ENCODE measurements around the gene DHX29.

DHX29 gene

DNA sequence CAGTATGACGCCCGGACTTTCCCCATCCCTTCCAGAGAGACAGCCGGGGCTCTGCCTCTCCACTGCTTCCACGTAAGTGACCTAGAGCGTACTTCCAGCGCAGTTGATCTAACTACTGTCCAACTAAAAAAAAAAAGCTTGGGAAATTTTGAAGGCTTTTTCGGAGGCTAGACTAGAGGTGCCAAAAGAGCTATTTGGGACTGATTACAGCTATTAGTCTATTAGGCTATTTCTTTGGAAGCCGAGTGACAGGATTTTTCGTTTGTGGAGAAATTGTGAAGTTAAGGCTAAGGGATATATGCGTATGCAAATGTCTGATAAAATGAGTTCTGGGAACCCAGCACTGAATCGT lies 75.6 kb downstream of the DHX29 start:
- DNase-seq (ENCODE audit: low read depth) = no peak

DNA sequence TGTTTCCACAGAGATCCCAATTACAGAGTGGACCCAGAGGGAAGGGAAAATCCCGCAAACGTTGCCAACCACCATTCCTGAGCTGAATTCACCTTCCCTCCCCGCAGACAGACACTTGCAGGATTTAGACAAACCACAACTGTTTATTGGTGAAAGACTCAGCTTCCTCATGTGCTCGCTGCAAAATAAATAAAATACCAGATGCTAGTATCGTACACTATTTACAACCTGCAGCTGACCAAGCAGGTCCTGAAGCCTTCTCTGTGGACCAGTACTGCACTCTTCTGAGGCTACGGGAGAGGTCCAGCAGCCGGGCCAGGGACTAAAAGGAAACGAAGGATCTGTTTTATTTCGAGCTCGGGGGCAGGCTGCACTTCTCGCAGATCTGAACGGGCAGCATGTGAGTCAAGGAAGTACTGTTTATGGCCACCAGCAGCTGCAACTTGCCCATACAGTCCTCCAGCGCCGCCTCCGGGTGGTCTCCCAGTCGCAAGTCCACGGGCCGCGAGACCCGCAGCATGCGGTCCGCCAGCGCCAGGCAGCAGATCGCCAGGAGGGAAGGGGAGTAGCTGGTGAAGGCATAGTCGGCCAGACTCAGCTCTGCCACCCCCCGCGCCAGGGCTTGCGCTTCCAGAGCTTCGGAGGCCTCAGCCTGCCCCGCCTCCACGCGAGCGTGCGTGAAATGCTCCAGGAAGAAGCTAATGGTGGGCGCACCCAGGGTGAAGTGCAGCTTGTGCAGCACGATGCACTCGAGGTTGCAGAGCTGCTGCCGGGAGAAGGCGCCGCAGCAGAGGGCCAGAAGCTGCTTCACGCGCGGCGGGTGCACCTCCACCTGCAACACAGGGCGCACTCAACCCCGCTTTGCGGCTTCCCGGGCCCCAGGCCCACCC lies 76.2 kb downstream of the DHX29 start:
- DNase-seq (ENCODE audit: low read depth) = no peak

DNA sequence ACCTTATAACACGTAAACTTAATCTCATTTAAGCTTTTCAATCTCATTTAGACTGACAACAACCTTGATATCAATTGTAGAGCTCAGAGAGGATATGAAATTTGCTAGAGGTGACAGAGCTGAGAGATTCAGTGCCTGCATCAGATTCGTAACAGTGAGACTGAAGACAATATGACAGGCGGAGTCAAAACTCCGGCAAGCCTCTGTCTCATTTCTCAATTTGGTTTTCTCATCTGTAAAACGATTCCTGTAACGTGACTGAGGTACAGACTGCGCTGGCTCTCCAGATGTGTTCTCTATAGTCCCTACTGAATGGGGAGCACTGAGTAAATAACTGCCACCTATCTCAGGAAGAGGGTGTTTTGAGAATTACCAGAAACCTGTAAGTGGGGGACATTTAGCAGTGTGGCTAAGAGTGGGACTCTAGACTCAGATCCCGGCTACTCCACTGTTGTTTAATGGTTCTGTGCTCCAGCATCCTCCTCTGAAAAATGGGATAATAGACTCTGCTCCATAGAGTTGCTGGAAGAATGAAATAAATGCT lies 77.3 kb downstream of the DHX29 start:
- no peak for DNase-seq (ENCODE audit: low read depth)

DNA sequence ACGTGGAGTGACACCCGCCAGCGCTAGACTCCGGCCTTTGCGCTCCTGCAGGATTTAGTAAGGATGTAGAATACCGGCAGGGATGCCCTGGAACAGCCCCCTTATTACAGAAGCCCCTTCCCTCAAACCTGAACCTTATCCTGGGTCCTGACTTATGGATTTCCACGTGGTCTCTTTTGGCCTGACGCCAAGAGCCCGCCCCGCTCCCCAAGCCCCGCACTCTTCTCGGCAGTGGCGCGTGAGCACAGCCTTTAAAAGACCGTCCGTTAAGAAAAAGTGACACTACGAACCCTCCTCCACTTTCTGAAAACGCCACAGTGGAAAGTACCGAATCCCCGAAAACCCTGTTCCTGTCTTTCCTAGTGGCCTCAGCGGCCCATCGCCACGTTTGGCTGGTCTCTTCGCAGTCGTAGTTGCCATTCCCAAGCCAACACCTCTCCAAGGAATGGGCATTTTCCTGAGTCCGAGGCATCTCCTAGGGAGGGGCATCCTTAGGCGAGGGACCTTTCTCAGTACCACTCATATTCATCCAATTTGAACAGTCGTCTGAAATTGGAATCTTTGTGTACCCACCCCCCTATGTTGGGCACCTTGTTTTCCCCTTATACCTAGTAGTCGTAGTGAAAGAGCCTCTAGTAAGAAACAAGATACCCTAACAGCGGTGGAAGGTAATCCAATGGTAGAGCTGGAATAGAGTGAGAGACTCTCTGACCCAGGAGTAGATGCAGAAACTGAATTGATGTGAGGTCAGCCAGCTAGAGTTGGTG lies 79.6 kb downstream of the DHX29 start:
- DNase-seq (ENCODE audit: low read depth) = no peak

DNA sequence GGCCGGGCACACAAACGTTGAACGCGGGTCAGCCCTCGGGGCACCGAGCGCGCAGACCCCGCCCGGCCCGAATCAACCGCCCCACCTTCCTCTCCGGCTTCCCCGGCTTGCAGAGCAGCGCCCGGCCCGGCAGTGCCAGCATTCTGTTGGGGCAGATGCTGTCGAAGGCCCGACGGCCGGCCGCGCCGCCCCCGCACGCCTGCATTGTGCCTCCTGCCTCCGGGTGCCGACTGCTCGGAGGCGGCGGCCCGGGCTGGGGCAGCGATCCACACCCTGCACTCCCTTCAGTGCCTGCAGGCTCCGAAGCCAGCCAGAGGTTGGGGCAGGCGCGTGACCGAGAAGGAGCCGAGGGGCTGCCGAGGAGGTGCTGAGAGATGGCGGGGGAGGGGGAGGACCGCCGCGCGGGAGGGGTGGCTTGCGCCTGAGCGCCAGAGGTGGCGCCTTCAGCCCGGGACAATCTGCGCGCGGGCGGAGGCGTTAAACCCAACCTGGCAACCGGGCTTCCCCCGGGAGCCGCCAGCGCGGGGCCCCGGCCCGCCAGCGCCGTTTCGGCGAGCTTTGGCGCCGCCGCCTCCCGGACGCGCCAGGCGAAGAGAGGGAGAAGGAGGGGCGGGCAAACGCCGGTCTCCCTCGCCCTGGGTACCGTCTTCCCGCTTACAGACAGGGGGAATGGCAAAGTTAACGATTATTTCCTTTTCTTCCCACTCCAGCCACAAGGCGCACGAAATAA lies 80.4 kb downstream of the DHX29 start, which contains the start of gene MCIDAS:
TSS of gene MCIDAS (minus strand) at position 382 of the 730 bp plus-strand sequence. CDS start at position 205, 177 bp downstream.
- DNase-seq (ENCODE audit: low read depth) = no peak

DNA sequence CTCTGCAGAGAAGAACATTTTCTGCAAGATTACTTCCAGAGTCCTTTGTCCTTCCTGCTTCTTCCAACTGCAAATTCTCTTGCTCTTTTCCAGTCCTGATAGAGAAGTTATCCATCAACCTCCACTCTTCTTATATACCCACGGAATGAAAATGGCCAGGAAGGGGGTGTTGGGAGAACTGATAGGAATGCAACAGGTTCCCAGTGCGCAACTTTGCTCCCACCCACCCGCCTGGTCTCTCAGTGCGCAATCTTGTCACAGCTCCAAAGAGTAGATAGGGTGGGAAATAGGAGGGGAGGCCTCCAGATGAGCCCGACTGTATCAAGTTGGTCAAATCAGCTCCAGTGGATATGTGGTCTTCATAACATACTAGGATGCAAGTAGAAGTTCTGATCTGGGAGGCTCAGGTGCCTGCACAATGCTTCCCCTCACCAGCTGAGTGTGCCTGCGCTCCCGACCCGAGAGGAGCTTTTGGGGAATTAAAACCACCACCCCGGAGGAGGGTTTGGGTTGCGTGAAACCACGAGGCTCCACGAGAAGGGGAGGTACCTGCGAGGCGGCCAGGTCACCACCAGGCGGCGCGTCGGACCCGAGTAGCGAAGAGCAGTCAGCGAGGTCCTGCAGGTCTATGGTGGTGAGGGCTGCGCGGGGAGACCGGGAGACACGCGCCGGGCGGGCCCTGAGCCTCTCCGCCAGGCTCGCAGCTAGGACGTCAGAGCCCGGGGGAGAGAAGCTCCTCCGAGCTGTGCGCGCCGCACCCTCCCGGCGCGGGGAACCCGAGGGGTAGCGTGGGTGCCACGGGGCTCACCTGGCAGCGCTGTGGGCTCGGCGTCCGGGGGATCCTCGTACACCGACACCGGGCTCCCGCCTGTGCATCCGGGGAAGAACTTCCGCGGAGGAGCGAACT lies 81.2 kb downstream of the DHX29 start:
- peak; percentile 21 for DNase-seq (ENCODE audit: low read depth)

DNA sequence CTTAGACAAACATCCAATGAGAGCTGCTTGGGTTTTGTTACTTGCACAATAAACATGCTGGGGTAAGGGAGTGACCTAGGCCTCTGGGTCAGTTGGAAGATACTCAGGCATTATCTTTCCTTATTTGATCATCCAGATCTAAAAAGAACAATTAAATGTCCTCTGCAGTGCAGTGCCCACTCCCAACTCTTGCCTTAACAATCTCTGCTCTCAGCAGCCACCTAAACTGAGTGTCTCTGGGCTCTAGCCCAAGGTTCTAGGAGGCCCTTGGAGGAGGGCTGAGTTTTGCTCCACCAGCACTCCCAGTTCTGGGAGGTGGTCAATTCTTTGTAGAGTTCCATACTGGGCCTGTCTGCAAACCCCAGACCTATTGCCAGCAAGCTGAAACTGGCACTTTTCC lies 82.1 kb downstream of the DHX29 start:
- DNase-seq (ENCODE audit: low read depth) = no peak

DNA sequence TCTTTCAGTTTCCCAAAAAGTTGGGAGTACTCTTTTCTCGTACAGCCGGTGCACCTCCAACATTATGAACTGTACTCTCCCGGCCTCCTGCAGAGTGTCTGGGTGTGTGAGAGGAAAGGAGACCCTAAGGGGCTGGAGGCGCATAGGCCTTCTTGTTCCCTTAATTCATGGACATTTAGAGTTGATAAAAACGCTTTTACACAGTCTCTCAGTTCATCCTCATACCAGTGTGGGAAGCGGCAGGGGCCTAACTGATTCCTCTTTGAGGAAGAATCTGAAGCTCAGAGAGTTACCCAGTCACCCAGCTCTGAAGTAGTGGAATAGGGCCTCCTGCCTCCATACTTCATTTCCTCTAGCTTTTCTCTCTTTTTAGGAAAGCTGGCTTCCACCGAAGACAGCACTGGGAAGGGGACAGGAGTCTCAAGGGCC lies 83.7 kb downstream of the DHX29 start:
- no peak for DNase-seq (ENCODE audit: low read depth)

DNA sequence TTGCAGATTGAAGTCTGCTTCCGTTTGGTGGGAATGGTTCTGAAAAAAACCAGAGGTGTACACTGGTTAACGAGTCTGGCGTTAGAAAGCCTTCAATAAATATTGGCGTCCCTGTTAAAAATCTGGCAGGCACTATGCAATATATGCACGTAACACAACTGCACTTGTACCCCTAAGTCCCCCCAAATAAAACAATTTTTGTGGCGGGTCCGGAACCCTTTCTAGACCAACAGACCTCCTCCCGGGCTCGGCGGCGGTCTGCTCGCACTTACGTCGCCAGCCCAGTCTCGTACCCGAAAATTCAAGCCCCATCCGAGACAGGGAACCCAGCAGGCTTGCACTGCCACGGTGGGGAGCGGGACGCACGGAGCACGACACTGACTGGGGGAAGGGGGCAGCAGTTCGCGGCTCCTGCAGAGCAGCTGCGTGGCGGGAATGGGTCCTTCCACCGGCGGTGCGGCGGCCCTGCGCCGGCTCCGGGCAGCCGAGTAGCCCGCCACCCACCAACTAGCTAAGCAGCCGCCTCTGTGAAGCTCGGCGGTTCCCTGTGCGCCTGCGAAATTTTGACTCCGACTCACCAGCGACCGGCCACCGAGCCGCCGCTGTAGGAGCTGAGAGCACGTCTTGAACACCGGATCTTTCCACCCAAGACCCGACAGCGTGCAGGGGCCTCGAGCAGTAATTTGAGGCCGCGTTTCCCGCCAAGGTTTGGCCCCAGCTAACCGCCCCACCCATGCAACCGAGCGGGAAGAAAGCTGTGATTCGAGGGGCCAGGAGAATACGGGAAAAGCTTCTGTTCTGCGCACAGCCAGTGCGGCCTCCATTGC lies 84.3 kb downstream of the DHX29 start:
- DNase-seq (ENCODE audit: low read depth) = no peak

DNA sequence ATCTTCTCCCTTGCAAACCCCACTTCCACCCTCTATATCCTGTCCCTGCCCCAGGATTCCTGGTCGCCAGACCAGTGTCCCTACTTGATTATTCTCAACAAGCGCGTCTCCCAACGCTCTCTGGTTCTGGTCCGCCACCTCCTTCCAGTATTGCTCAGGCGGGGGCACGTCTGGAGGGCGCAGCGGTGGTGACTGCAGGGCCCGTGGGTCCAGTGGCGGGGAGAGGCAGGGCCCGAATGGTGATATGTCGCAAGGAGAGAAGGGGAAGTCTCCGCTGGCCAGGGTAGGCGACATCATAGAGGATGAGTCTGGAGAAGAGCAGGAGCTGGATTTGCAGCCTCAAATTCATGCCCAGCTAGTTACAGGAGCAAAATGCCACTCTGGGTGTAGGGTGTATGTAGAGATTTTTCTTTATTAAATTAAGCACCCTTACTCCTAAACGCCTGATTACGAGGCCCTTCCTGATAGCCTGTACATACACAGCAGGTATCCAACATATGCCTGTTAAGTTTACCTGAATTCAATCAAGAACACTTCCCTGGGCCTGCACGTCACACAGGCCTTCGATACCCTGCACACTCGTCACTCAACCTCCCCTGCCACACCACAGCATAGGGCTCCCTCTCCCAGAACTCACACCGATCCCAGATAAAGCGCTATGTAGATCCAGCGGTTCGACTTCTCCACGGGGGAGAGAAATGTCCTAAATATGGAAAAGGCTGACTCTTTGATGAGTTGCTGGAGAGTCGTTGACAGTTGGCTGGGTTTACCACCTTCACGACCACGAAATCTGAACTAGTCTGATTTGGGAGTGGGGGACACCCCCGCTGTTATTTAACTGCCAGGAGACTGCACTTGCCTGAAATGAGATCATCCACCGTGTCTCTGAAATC lies 85.2 kb downstream of the DHX29 start:
- DNase-seq (ENCODE audit: low read depth) = no peak

DNA sequence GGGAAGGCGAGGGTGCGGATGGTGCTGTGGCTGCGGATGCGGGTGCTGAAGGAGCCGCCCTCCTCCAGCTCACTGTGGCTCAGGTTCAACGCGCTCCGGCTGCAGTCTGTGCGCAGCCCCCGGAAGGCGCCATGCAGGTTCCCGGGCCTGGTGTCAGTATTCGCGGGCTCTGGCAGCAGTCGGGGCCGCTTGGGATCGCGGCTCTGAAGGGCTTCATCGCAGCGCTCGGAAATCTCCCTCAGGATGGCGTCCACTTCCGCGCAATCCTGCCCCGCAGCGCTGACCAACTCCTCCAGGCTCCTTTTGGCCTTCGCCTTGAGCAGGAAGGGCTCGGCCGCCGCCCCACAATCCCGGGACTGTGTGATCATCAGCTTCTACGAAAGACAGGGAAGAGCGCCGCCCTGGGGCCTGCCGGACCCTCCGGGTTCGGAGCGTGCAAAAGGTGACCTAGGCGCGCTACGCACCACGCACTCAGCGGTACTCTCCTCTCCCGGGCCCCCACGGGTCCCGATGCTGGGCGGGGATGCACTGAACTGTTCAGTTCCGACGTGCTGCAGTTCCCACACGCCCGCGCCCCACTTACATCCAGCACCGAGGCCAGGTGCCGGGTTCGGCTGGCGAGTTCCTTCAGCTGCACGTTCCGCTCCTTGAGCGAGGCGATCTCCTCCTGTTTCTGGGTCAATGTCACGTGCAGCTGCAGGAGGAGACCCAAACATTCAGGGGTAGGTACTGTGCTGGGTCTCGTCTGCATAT lies 86.9 kb downstream of the DHX29 start:
- no peak for DNase-seq (ENCODE audit: low read depth)

DNA sequence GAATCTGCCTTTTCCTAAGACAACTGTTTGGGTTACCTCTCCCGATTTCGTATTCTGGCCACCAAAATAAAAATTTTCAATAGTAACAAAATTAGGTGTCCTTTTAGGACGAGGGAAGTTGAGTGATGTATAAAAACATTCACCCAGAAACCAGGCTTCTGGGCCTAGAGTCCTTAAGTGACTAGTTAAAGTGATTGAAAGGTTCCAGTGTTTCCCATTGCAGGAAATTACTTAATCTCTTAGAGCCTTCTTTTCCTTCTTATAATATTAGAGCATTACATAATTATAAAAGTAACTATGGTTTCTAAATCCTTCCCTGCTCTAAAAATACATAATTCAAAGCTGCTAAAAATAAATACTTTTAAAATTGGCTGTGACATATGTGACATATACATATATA lies 87.7 kb downstream of the DHX29 start:
- DNase-seq (ENCODE audit: low read depth) = no peak

DNA sequence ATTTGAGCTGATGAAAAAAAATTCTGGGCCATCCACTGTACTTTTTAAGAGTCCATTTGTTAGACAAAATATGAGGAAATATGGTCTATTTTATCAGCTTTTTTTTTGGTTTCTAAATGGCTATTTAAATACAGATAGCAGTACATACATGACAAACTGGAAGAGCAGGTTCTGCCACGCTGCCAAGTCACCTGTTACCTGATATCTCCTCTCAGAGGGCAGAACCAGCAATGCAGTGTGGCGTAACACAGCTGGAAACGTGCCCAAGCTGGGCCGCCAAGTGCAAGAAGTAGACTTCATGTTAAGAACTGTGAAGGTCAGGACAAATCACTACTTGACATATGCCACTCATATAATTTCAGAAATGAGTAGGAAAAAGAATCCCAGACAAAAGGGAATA lies 88.5 kb downstream of the DHX29 start:
- no peak for DNase-seq (ENCODE audit: low read depth)

DNA sequence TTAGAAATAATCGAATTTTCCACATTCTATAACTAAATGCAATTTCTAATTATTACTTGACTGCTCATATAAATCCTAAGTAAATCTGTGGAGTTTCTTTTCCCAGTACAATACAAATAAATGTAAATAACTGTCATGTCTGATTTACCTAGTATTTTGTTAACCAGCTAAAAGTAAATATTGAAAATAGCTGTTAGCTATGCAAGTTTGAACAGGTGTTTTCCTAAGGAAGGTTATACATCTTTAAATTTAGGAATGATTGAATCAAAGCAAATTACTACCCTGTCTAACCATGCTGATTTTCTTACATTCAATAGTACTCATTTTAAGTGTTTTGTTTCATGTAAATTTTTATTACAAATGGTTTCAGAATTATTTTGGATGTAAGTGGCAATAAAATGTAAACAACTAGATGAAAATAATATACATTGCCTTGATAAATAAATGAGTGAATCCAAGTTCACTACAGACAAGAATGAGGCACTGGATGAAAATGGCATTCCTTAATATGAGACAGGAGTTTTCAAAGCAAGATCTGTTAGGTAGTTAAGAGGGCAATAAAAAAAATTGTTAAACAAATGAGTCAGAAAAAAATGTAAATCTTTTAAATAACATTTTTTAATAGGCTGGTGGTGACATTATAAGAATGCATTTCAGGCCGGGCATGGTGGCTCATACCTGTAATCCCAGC lies 96.2 kb downstream of the DHX29 start:
- DNase-seq (ENCODE audit: low read depth) = no peak

All from fibroblast of the conjunctiva (primary cell).